CD14-positive monocyte (primary cell): ENCODE data around the gene F8. TPM values are rescaled to one million over a fixed set of nuclear protein-coding genes. Genes with fewer than 3 reads are reported as not detected.
A peak's percentile ranks its signal among the peaks of the same experiment; 100 is the strongest.

Source experiments
- DNase-seq, 3 donors: peaks; one replicate each; pipeline ENCODE4 v3.0.0-alpha.2; 2011 to 2022
- H2AFZ ChIP-seq: 2 replicates; pipeline ENCODE4 v1.6.0; 2012; ENCODE audit warnings: mild to moderate bottlenecking, low read depth, low read length, inconsistent platforms; ENCODE audit not compliant: insufficient read depth, poor library complexity, severe bottlenecking
- H3K27ac ChIP-seq, 2 donors: 1 replicate in 1 of 2; 2 replicates in 1 of 2; pipeline ENCODE4 v1.5.1; 2012 to 2013; ENCODE audit warnings: low read length in 2 of 2, control low read depth in 1 of 2, inconsistent platforms in 1 of 2, low read depth in 1 of 2, mild to moderate bottlenecking in 1 of 2
- H3K27me3 ChIP-seq, 2 donors: one replicate each; pipeline versions ENCODE4 v1.6.0 to v1.6.1; 2011 to 2013; ENCODE audit warnings: low read length in 2 of 2; ENCODE audit not compliant: control insufficient read depth in 2 of 2, insufficient read depth in 2 of 2
- H3K36me3 ChIP-seq, 2 donors: replicated peaks in 1 of 2; 1 replicate in 1 of 2; 2 replicates in 1 of 2; pipeline versions ENCODE4 v1.5.1 to v1.6.1; 2012 to 2013; ENCODE audit warnings: low read length in 2 of 2, control low read depth in 1 of 2, inconsistent platforms in 1 of 2, mild to moderate bottlenecking in 1 of 2; ENCODE audit not compliant: insufficient read depth in 2 of 2, control insufficient read depth in 1 of 2
- H3K4me1 ChIP-seq, 2 donors: 1 replicate in 1 of 2; 2 replicates in 1 of 2; pipeline versions ENCODE4 v1.5.1 to v1.6.1; 2012 to 2013; ENCODE audit warnings: low read length in 2 of 2, control low read depth in 1 of 2, inconsistent platforms in 1 of 2, mild to moderate bottlenecking in 1 of 2, moderate library complexity in 1 of 2; ENCODE audit not compliant: insufficient read depth in 2 of 2, control insufficient read depth in 1 of 2
- H3K4me2 ChIP-seq: replicated peaks from 2 replicates; pipeline ENCODE3; 2012; ENCODE audit warnings: low read length, moderate library complexity, mild to moderate bottlenecking; ENCODE audit not compliant: poor library complexity, severe bottlenecking; ENCODE audit errors: extremely low read depth
- H3K4me3 ChIP-seq, 3 experiments: fragments of 200-600 bp in 1 of 3; sonication (generic) in 1 of 3; replicated peaks in 1 of 3; 1 replicate in 2 of 3; 2 replicates in 1 of 3; pipeline ENCODE4 v1.5.1; 2011 to 2013; ENCODE audit warnings: low read length in 3 of 3, mild to moderate bottlenecking in 3 of 3, control low read depth in 2 of 3, low read depth in 2 of 3, inconsistent platforms in 1 of 3, moderate library complexity in 1 of 3
- H3K79me2 ChIP-seq: 2 replicates; pipeline ENCODE4 v1.6.0; 2012; ENCODE audit warnings: mild to moderate bottlenecking, control low read depth, inconsistent platforms, low read length, moderate library complexity; ENCODE audit not compliant: insufficient read depth
- H3K9ac ChIP-seq: 2 replicates; pipeline ENCODE4 v1.6.0; 2017; ENCODE audit warnings: low read length, mild to moderate bottlenecking; ENCODE audit not compliant: insufficient read depth, poor library complexity, severe bottlenecking
- H3K9me3 ChIP-seq, 2 donors: replicated peaks in 1 of 2; 1 replicate in 1 of 2; 2 replicates in 1 of 2; pipeline versions ENCODE4 v1.5.1 to v1.6.1; 2012 to 2013; ENCODE audit warnings: low read length in 2 of 2, control low read depth in 1 of 2; ENCODE audit not compliant: control insufficient read depth in 1 of 2, insufficient read depth in 1 of 2
- H4K20me1 ChIP-seq: 2 replicates; pipeline ENCODE4 v1.6.0; 2012; ENCODE audit warnings: mild to moderate bottlenecking, low read length, control low read depth, moderate library complexity; ENCODE audit not compliant: insufficient read depth
- H3K27ac Mint-ChIP-seq, 7 donors: one replicate each; pipeline ENCODE4 v1.8.0; 2020; ENCODE audit warnings: mild to moderate bottlenecking in 7 of 7, mixed read lengths in 7 of 7, moderate library complexity in 6 of 7, inconsistent platforms in 2 of 7
- H3K27me3 Mint-ChIP-seq, 3 donors: one replicate each; pipeline ENCODE4 v1.8.0; 2021 to 2022; ENCODE audit warnings: low read depth in 3 of 3, mild to moderate bottlenecking in 3 of 3, mixed read lengths in 3 of 3, moderate library complexity in 3 of 3, inconsistent platforms in 1 of 3
- H3K36me3 Mint-ChIP-seq, 2 donors: one replicate each; pipeline ENCODE4 v1.8.0; 2020; ENCODE audit warnings: mixed read lengths in 2 of 2, inconsistent platforms in 1 of 2, mild to moderate bottlenecking in 1 of 2
- H3K4me1 Mint-ChIP-seq: one replicate; pipeline ENCODE4 v1.8.0; 2020; ENCODE audit warnings: mild to moderate bottlenecking, mixed read lengths
- H3K4me3 Mint-ChIP-seq, 2 donors: one replicate each; pipeline ENCODE4 v1.8.0; 2020; ENCODE audit warnings: mild to moderate bottlenecking in 2 of 2, mixed read lengths in 2 of 2, moderate library complexity in 1 of 2
- H3K9me3 Mint-ChIP-seq, 7 donors: one replicate each; pipeline ENCODE4 v1.8.0; 2020 to 2022; ENCODE audit warnings: mixed read lengths in 7 of 7, mild to moderate bottlenecking in 6 of 7, moderate library complexity in 6 of 7, inconsistent platforms in 2 of 7
- WGBS: methylation state at CpG from one replicate; pipeline ENCODE4 v1.1.5; 2013; ENCODE audit warnings: missing lambda C conversion rate; ENCODE audit not compliant: insufficient coverage; 5-methylcytosine and 5-hydroxymethylcytosine counted together
- intact Hi-C, 2 donors: fragments of 100-400 bp; cut with micrococcal nuclease; formaldehyde crosslinking; loops; one replicate each; pipeline versions ENCODE4 v1.15.0 to v1.15.1; 2023
- polyA plus RNA-seq, 3 donors: library from polyadenylated mRNA; depleted of rRNA in 1 of 3; unstranded in 2 of 3; stranded (reverse) in 1 of 3; fragments of 300-500 nt in 2 of 3; fragments of >200 nt in 1 of 3; fragmentation: Illumina TruSeq in 2 of 3; gene quantifications; 1 replicate in 2 of 3; 2 replicates in 1 of 3; pipeline ENCODE4 v1.2.3, GENCODE V29; 2012 to 2021
- TF ChIP-seq, protein P1 (sequence below): fragments of 200-600 bp; IDR thresholded peaks from one replicate; pipeline ENCODE4 v1.8.0; 2022; ENCODE audit warnings: antibody characterized with exemption, mild to moderate bottlenecking

The F8 gene
- polyA plus RNA-seq, 3 donors: 1.5 to 4.5 (median 4.3) TPM

- Mint-ChIP-seq H3K4me3 (no peak overlapping the region), H3K27me3 (no peaks in the 10 kb centered on the region), H3K36me3 (peaks cover 33 to 37% of the 10 kb centered on the region in 2 donors), H3K4me1 (peaks cover 10% of the 10 kb centered on the region), H3K27ac (no peak overlapping the region), H3K9me3 (no peaks in the 10 kb centered on the region)
- Histone ChIP-seq H3K79me2 (no peaks in the 10 kb centered on the region), H3K4me1 (peaks cover 6% of the 10 kb centered on the region in 2 donors), H3K9me3 (no peaks in the 10 kb centered on the region), H3K36me3 (peaks cover 24 to 35% of the 10 kb centered on the region in 2 donors), H3K27ac (no peak overlapping the region), H3K4me2 (no peak overlapping the region), H2AFZ (no peak overlapping the region), H3K27me3 (no peaks in the 10 kb centered on the region), H3K4me3 (no peak overlapping the region), H3K9ac (no peak overlapping the region), H4K20me1 (no peaks in the 10 kb centered on the region)
- intact Hi-C loops: loop anchor here in 1 of 2 donors (10.0 kb wide), 1 partner anchor 69 kb away; no protein-coding TSS in a partner anchor
- TF ChIP-seq, protein P1, sequence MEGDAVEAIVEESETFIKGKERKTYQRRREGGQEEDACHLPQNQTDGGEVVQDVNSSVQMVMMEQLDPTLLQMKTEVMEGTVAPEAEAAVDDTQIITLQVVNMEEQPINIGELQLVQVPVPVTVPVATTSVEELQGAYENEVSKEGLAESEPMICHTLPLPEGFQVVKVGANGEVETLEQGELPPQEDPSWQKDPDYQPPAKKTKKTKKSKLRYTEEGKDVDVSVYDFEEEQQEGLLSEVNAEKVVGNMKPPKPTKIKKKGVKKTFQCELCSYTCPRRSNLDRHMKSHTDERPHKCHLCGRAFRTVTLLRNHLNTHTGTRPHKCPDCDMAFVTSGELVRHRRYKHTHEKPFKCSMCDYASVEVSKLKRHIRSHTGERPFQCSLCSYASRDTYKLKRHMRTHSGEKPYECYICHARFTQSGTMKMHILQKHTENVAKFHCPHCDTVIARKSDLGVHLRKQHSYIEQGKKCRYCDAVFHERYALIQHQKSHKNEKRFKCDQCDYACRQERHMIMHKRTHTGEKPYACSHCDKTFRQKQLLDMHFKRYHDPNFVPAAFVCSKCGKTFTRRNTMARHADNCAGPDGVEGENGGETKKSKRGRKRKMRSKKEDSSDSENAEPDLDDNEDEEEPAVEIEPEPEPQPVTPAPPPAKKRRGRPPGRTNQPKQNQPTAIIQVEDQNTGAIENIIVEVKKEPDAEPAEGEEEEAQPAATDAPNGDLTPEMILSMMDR: no peak
- WGBS: no CpG with 5 or more reads among the region's 4 CpGs
- no peak for DNase-seq
These were observed 31.7 kb upstream of the F8 start for GRCh38 chrX:155054255-155054654.

GRCh38 chrX:155053656-155054055 is 31.1 kb upstream of the F8 start:
- Mint-ChIP-seq H3K27me3 (no peaks in the 10 kb centered on the region), H3K27ac (peak overlapping the region in 2 of 7 donors; percentile 30 to 58), H3K9me3 (no peaks in the 10 kb centered on the region), H3K4me3 (no peak overlapping the region), H3K36me3 (peaks cover 36 to 37% of the 10 kb centered on the region in 2 donors), H3K4me1 (peaks cover 10% of the 10 kb centered on the region)
- Histone ChIP-seq H3K79me2 (no peaks in the 10 kb centered on the region), H3K4me1 (peaks cover 6% of the 10 kb centered on the region in 2 donors), H3K27ac (no peak overlapping the region), H3K9me3 (no peaks in the 10 kb centered on the region), H3K9ac (no peak overlapping the region), H4K20me1 (no peaks in the 10 kb centered on the region), H3K4me2 (no peak overlapping the region), H2AFZ (no peak overlapping the region), H3K36me3 (peaks cover 24 to 35% of the 10 kb centered on the region in 2 donors), H3K27me3 (no peaks in the 10 kb centered on the region), H3K4me3 (no peak overlapping the region)
- 93% methylated on average over 3 of the region's 3 CpGs for WGBS
- intact Hi-C loops: loop anchor here in 1 of 2 donors (10.0 kb wide), 1 partner anchor 69 kb away; no protein-coding TSS in a partner anchor
- TF ChIP-seq, protein P1: no peak
- no peak for DNase-seq
